H1 (cell line): Measurements from ENCODE around the gene ADGRL3. TPM values are rescaled to one million over a fixed set of nuclear protein-coding genes. Genes with fewer than 3 reads are reported as not detected.

Experiments used
- GTF2F1 ChIP-seq: IDR thresholded peaks from 2 replicates; pipeline ENCODE4 v1.6.1; 2012; ENCODE audit warnings: low read depth, low read length, improper control_type of control experiment, borderline replicate concordance
- HDAC2 ChIP-seq, 2 experiments: fragments of 300-600 bp in 1 of 2; sonication (generic) in 1 of 2; IDR thresholded peaks; 2 replicates each; pipeline ENCODE4 v1.6.1; 2011 to 2012; ENCODE audit warnings: low read depth in 2 of 2, low read length in 2 of 2, mild to moderate bottlenecking in 2 of 2, moderate library complexity in 2 of 2, borderline replicate concordance in 1 of 2, inconsistent platforms in 1 of 2
- HDAC6 ChIP-seq: IDR thresholded peaks from one replicate; pipeline ENCODE4 v1.7.1; 2012; ENCODE audit warnings: low read depth, mild to moderate bottlenecking, inconsistent platforms, low read length, moderate library complexity
- SAP30 ChIP-seq: fragments of 300-600 bp; sonication (generic); IDR thresholded peaks from 2 replicates; pipeline ENCODE4 v1.7.1; 2012; ENCODE audit warnings: low read length, moderate library complexity, mild to moderate bottlenecking, inconsistent platforms; ENCODE audit not compliant: insufficient read depth, insufficient replicate concordance
- SP4 ChIP-seq: IDR thresholded peaks from 2 replicates; pipeline ENCODE4 v1.6.1; 2012; ENCODE audit warnings: low read length, inconsistent platforms
- polyA plus RNA-seq, 7 experiments: library from polyadenylated mRNA; depleted of rRNA in 3 of 7; stranded (reverse) in 5 of 7; unstranded in 2 of 7; fragments of >200 nt in 5 of 7; fragments of 200-250 nt in 2 of 7; gene quantifications; 1 replicate in 5 of 7; 2 replicates in 1 of 7; 4 replicates in 1 of 7; pipeline versions ENCODE4 v1.2.1 to v1.2.3, GENCODE V29; 2011 to 2013; ENCODE audit warnings: missing spikeins in 2 of 7, mixed read lengths in 2 of 7
- total RNA-seq: library from RNA; stranded (reverse); fragmentation: NEBNext Ultra II Directional; extraction: Animal tissue kit (Norgen Biotek cat#: 25700); gene quantifications from 2 replicates; pipeline ENCODE4 v1.2.1, GENCODE V29; 2021
- TF ChIP-seq, protein P1 (sequence below): IDR thresholded peaks from 2 replicates; pipeline ENCODE4 v1.6.1; 2012; ENCODE audit warnings: low read length, inconsistent platforms

ADGRL3 gene
- total and polyA plus RNA-seq, 2 of the 8 experiments (the other 6 are each of a cell fraction or from before 2014, with no cell fraction given): 6.6 to 13.0 TPM

DNA sequence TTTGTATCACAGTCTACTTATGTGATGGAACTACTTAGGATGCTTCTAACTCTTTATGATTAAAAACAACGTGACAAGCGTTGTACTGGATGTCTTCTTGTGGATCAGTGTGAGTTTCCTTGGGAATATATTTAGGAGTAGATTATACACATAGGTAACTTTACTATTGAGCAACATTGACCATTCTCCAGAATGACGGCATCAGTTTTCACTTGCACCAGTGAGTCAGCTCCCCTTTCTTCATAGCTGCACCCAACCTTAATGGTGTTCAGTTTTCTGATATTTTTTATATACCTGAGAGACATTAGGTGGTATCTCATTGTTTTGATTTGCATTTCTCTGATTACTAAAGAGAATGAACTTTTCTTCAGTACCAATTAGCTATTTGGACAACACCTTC is 343.9 kb downstream of the ADGRL3 start (continued):
- TF ChIP-seq SAP30 (no peak), SP4 (no peak), HDAC6 (no peak), GTF2F1 (no peak), HDAC2 (IDR thresholded peaks at IDR 0.05; ENCODE audit: borderline replicate concordance in 1 of 2, low read depth in 2 of 2, low read length in 2 of 2) (no peak)
- TF ChIP-seq, protein P1, sequence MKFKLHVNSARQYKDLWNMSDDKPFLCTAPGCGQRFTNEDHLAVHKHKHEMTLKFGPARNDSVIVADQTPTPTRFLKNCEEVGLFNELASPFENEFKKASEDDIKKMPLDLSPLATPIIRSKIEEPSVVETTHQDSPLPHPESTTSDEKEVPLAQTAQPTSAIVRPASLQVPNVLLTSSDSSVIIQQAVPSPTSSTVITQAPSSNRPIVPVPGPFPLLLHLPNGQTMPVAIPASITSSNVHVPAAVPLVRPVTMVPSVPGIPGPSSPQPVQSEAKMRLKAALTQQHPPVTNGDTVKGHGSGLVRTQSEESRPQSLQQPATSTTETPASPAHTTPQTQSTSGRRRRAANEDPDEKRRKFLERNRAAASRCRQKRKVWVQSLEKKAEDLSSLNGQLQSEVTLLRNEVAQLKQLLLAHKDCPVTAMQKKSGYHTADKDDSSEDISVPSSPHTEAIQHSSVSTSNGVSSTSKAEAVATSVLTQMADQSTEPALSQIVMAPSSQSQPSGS: no peak
- TF ChIP-seq, all 59 proteins: peak for 0
